ENCODE measurements around the gene TRAT1. TPM values are rescaled to one million over a fixed set of nuclear protein-coding genes. Genes with fewer than 3 reads are reported as not detected.

Gene TRAT1
- total and polyA plus RNA-seq, 9 of the 15 experiments (the other 6 are each of a cell fraction or from before 2014, with no cell fraction given): not detected

- no peak for ATAC-seq
- DNase-seq (ENCODE audit: extremely low read depth in 1 of 4, low spot score in 3 of 4): no peak
- TF ChIP-seq E4F1 (CRISPR knock-in tag; IDR thresholded peaks at IDR 0.05; ENCODE audit: borderline replicate concordance) (no peak), USF1 (CRISPR knock-in tag; IDR thresholded peaks at IDR 0.05) (no peak), CBX8 (IDR thresholded peaks at IDR 0.05; ENCODE audit: borderline replicate concordance, extremely low read depth, low read depth, low read length, poor library complexity, severe bottlenecking) (no peak), ATF1 (CRISPR knock-in tag; IDR thresholded peaks at IDR 0.05) (no peak), ATF1 (tag; IDR thresholded peaks at IDR 0.05) (no peak), SRSF9 (IDR thresholded peaks at IDR 0.05; ENCODE audit: borderline replicate concordance, low read depth, low read length) (no peak), STAT6 (CRISPR knock-in tag; IDR thresholded peaks at IDR 0.05) (no peak), MEIS2 (IDR thresholded peaks at IDR 0.05; ENCODE audit: partially characterized antibody) (no peak), TCFL5 (CRISPR knock-in tag; conservative IDR thresholded peaks at IDR 0.05) (no peak), CSDE1 (IDR thresholded peaks at IDR 0.05) (no peak), GTF2F1 (IDR thresholded peaks at IDR 0.05; ENCODE audit: low read depth, low read length) (no peak), ZNF197 (CRISPR knock-in tag; IDR thresholded peaks at IDR 0.05; ENCODE audit: low read depth) (no peak), ZBTB12 (CRISPR knock-in tag; IDR thresholded peaks at IDR 0.05) (no peak), ZNF668 (CRISPR knock-in tag; IDR thresholded peaks at IDR 0.05) (no peak), TOE1 (IDR thresholded peaks at IDR 0.05; ENCODE audit: borderline replicate concordance) (no peak), TOE1 (CRISPR knock-in tag; IDR thresholded peaks at IDR 0.05; ENCODE audit: borderline replicate concordance, low read depth) (no peak), KAT2B (IDR thresholded peaks at IDR 0.05; ENCODE audit: low read depth, low read length) (no peak)
These were observed 64.5 kb downstream of the TRAT1 start for GRCh38 chr3:108887121-108887520.

More at GRCh38 chr3:108887121-108887520, 64.5 kb downstream of the TRAT1 start:
- no peak overlapping the region for H2AFZ ChIP-seq (ENCODE audit: low read depth, low read length)
- H3K4me3 ChIP-seq: no peak overlapping the region
- intact Hi-C loops (cut with micrococcal nuclease) (no loop called here), in situ Hi-C loops (cut with MboI) (no loop called here)
- no peak overlapping the region for H3K27ac ChIP-seq (ENCODE audit: extremely low read depth, low read depth, low read length)
- no peaks in the 10 kb centered on the region for H3K9me1 ChIP-seq (ENCODE audit: control insufficient read depth, insufficient read depth, low read length)
- CTCF ChIA-PET (ENCODE audit: low intra/inter-chr PET ratio): no interaction called here
- no peaks in the 10 kb centered on the region for H3K27me3 ChIP-seq (ENCODE audit: control insufficient read depth in 2 of 2, insufficient read depth in 2 of 2, low read length in 2 of 2)
- WGBS (ENCODE audit: insufficient coverage, low coverage, missing lambda C conversion rate): 0% methylated on average over 4 of the region's 4 CpGs
- H3K4me1 ChIP-seq (replicated peaks in 1 of 2; ENCODE audit: control insufficient read depth in 2 of 2, insufficient read depth in 2 of 2, low read length in 2 of 2): no peaks in the 10 kb centered on the region
- no peak overlapping the region for H3K4me2 ChIP-seq (ENCODE audit: insufficient read depth, low read length)
- no peaks in the 10 kb centered on the region for H3K9me3 ChIP-seq (replicated peaks; ENCODE audit: control insufficient read depth, insufficient read depth, low read depth, low read length)
- H3K9ac ChIP-seq (ENCODE audit: insufficient read depth in 1 of 2, low read depth in 2 of 2, low read length in 2 of 2): no peak overlapping the region
- no TSS peak for BruUV-seq (replicated peaks)
- no peaks in the 10 kb centered on the region for H3K79me2 ChIP-seq (ENCODE audit: control insufficient read depth, insufficient read depth, low read length)
- POLR2A ChIA-PET: no interaction called here
- H3K36me3 ChIP-seq (ENCODE audit: control insufficient read depth, insufficient read depth, low read length): no peaks in the 10 kb centered on the region
- FAIRE-seq: no peak
- H4K20me1 ChIP-seq (replicated peaks; ENCODE audit: control insufficient read depth, insufficient read depth, low read length): no peaks in the 10 kb centered on the region
